ENCODE results near the gene CMTM3. TPM values are rescaled to one million over a fixed set of nuclear protein-coding genes. Genes with fewer than 3 reads are reported as not detected.

Gene CMTM3
- total and polyA plus RNA-seq, 2 of the 4 experiments (the other 2 are of a cell fraction) = 4.5 to 35.5 TPM

DNA sequence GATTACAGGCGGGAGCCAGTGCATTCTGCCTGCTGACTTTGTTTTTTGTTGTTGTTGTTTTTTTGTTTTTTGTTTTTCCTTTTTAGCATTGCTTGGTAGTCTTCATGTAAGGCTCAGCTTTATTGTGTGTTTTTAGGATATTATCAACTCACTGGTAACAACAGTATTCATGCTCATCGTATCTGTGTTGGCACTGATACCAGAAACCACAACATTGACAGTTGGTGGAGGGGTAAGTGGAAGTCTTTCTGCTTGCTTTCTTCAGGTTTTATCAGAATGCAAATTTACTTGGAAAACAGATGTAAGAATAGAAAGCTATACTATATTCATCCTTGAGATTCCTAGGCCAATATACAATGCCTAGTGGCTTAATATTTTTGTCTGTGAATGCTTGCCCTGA lies 41.5 kb upstream of the CMTM3 start:
- Histone ChIP-seq H3K27me3 (ENCODE audit: control insufficient read depth, insufficient read depth, low read length) (no peaks in the 10 kb centered on the region), H3K4ac (ENCODE audit: low read depth, low read length) (no peak overlapping the region), H2AK9ac (replicated peaks; ENCODE audit: low read depth, low read length, poor library complexity) (no peak overlapping the region), H3K27ac (ENCODE audit: insufficient read depth, low read length) (no peak overlapping the region), H4K91ac (ENCODE audit: insufficient read depth, low read depth, low read length) (no peak overlapping the region), H2AK5ac (ENCODE audit: low read depth, low read length) (no peak overlapping the region), H2BK5ac (ENCODE audit: low read depth, low read length, poor library complexity, severe bottlenecking) (no peak overlapping the region), H2BK15ac (ENCODE audit: low read depth, low read length) (no peak overlapping the region), H2BK120ac (ENCODE audit: low read depth, low read length) (no peak overlapping the region), H4K8ac (ENCODE audit: low read depth in 2 of 2, low read length in 2 of 2) (no peak overlapping the region), H3K4me3 (ENCODE audit: insufficient read depth, low read depth, low read length) (no peak overlapping the region), H2BK20ac (ENCODE audit: low read depth, low read length) (no peak overlapping the region), H3K4me2 (ENCODE audit: low read depth, low read length) (no peak overlapping the region), H3K14ac (replicated peaks; ENCODE audit: low read depth, low read length) (no peak overlapping the region), H3K23ac (ENCODE audit: low read depth, low read length) (no peak overlapping the region), H3K79me1 (ENCODE audit: low read depth in 1 of 2, low read length in 2 of 2) (peaks cover 15 to 41% of the 10 kb centered on the region in 2 experiments; a peak in 3 of 4 replicates), H3K4me1 (ENCODE audit: control insufficient read depth, insufficient read depth, low read length) (no peaks in the 10 kb centered on the region), H3K18ac (ENCODE audit: low read depth, low read length) (no peak overlapping the region), H3K9ac (ENCODE audit: low read depth, low read length) (no peak overlapping the region), H2AFZ (replicated peaks; ENCODE audit: low read length, poor library complexity) (no peak overlapping the region), H4K20me1 (ENCODE audit: insufficient read depth, low read length) (0 out of 2 replicates have a peak, but pooled peaks cover 3% of the 10 kb centered on the region), H3K36me3 (ENCODE audit: control insufficient read depth, insufficient read depth, low read length) (peaks cover 25% of the 10 kb centered on the region), H4K5ac (ENCODE audit: low read depth, low read length) (no peak overlapping the region), H3K56ac (ENCODE audit: extremely low read depth, insufficient read depth, low read length) (no peak overlapping the region), H3K9me1 (ENCODE audit: insufficient read depth, low read length) (no peaks in the 10 kb centered on the region), H3K9me3 (ENCODE audit: control insufficient read depth, insufficient read depth, low read length) (no peaks in the 10 kb centered on the region)
- no peak for ATAC-seq (ENCODE audit: low read depth)
- no peak for DNase-seq
- POLR2A ChIA-PET (ENCODE audit: unreplicated experiment) = no interaction called here
- intact Hi-C loops (cut with micrococcal nuclease) (no loop called here), in situ Hi-C loops (cut with MboI; ENCODE audit: low sequenced_read_pairs) (no loop called here), dilution Hi-C loops (cut with HindIII; ENCODE audit: low sequenced_read_pairs, unreplicated experiment) (no loop called here)
- no TSS peak for BruUV-seq (replicated peaks)
- TF ChIP-seq, protein P1, sequence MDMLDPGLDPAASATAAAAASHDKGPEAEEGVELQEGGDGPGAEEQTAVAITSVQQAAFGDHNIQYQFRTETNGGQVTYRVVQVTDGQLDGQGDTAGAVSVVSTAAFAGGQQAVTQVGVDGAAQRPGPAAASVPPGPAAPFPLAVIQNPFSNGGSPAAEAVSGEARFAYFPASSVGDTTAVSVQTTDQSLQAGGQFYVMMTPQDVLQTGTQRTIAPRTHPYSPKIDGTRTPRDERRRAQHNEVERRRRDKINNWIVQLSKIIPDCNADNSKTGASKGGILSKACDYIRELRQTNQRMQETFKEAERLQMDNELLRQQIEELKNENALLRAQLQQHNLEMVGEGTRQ (IDR thresholded peaks at IDR 0.05; ENCODE audit: low read depth, low read length) = no peak
- TF ChIP-seq MXI1 (IDR thresholded peaks at IDR 0.05; ENCODE audit: borderline replicate concordance, low read depth, low read length) (no peak), MAZ (IDR thresholded peaks at IDR 0.05; ENCODE audit: borderline replicate concordance, low read depth, low read length) (no peak), FOS (IDR thresholded peaks at IDR 0.05; ENCODE audit: low read depth, low read length) (no peak), RFX5 (IDR thresholded peaks at IDR 0.05; ENCODE audit: low read depth, low read length) (no peak), SMC3 (IDR thresholded peaks at IDR 0.05; ENCODE audit: low read depth, low read length) (no peak), ELK1 (IDR thresholded peaks at IDR 0.05; ENCODE audit: borderline replicate concordance, low read depth, low read length) (no peak), RAD21 (IDR thresholded peaks at IDR 0.05; ENCODE audit: low read length) (no peak)
- TF ChIP-seq, protein P2, sequence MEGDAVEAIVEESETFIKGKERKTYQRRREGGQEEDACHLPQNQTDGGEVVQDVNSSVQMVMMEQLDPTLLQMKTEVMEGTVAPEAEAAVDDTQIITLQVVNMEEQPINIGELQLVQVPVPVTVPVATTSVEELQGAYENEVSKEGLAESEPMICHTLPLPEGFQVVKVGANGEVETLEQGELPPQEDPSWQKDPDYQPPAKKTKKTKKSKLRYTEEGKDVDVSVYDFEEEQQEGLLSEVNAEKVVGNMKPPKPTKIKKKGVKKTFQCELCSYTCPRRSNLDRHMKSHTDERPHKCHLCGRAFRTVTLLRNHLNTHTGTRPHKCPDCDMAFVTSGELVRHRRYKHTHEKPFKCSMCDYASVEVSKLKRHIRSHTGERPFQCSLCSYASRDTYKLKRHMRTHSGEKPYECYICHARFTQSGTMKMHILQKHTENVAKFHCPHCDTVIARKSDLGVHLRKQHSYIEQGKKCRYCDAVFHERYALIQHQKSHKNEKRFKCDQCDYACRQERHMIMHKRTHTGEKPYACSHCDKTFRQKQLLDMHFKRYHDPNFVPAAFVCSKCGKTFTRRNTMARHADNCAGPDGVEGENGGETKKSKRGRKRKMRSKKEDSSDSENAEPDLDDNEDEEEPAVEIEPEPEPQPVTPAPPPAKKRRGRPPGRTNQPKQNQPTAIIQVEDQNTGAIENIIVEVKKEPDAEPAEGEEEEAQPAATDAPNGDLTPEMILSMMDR (conservative IDR thresholded peaks at IDR 0.05; ENCODE audit: low read depth, low read length) = no peak
- CTCF ChIA-PET = interaction anchor here (1.0 kb wide), 1 partner anchor 52 kb away, joined by 3 read pairs; no protein-coding TSS in a partner anchor
- WGBS, 2 experiments (ENCODE audit: extremely low coverage in 2 of 2, insufficient read length in 1 of 2) = no CpG with 5 or more reads among the region's 2 CpGs
